ENCODE measurements around the gene NSG1. TPM values are rescaled to one million over a fixed set of nuclear protein-coding genes. Genes with fewer than 3 reads are reported as not detected.

NSG1 gene
- total RNA-seq, 1 donor from 2014 or later: 10.6 TPM

GRCh38 chr4:4432341-4433125, 45.6 kb downstream of the NSG1 start:
- H3K27ac ChIP-seq (ENCODE audit: low read depth, low read length): no peak overlapping the region
- no peak overlapping the region for H3K4me3 ChIP-seq (ENCODE audit: insufficient read depth, low read depth, low read length)
- no peak overlapping the region for H3K9ac ChIP-seq (ENCODE audit: low read length)
- H3K27me3 Mint-ChIP-seq (ENCODE audit: low read depth, unreplicated experiment): no peaks in the 10 kb centered on the region
- H3K4me1 Mint-ChIP-seq (ENCODE audit: low read depth, unreplicated experiment): peaks cover 15% of the 10 kb centered on the region
- no peaks in the 10 kb centered on the region for H3K9me3 ChIP-seq (ENCODE audit: insufficient read depth, low read depth, low read length)
- H4K20me1 ChIP-seq (ENCODE audit: insufficient read depth, low read length): peaks cover 16% of the 10 kb centered on the region
- no peak overlapping the region for H3K4me2 ChIP-seq (ENCODE audit: low read length)
- no peak for FAIRE-seq
- H3K4me1 ChIP-seq (ENCODE audit: insufficient read depth, low read length): peaks cover 4% of the 10 kb centered on the region
- no peak overlapping the region for H3K27ac Mint-ChIP-seq (ENCODE audit: unreplicated experiment)
- TF ChIP-seq EZH2 (IDR thresholded peaks at IDR 0.05; ENCODE audit: insufficient read depth, low read length) (no peak), CTCF (IDR thresholded peaks at IDR 0.05; ENCODE audit: insufficient read depth, low read depth, low read length) (no peak)
- peaks cover 8% of the 10 kb centered on the region for H3K36me3 ChIP-seq (ENCODE audit: insufficient read depth, low read length)
- H3K9me3 Mint-ChIP-seq (ENCODE audit: unreplicated experiment): no peaks in the 10 kb centered on the region
- no peaks in the 10 kb centered on the region for H3K27me3 ChIP-seq (ENCODE audit: insufficient read depth, low read length)
- H3K36me3 Mint-ChIP-seq (ENCODE audit: low read depth, unreplicated experiment): peaks cover 19% of the 10 kb centered on the region
- H2AFZ ChIP-seq (ENCODE audit: low read depth, low read length): no peak overlapping the region
- no peak overlapping the region for H3K4me3 Mint-ChIP-seq (ENCODE audit: unreplicated experiment)
- H3K79me2 ChIP-seq (ENCODE audit: insufficient read depth, low read length): no peaks in the 10 kb centered on the region
- no peak for DNase-seq (ENCODE audit: low read depth)

- H3K36me3 ChIP-seq (ENCODE audit: insufficient read depth, low read length): peaks cover 11% of the 10 kb centered on the region
- no peaks in the 10 kb centered on the region for H3K9me3 ChIP-seq (ENCODE audit: insufficient read depth, low read depth, low read length)
- Mint-ChIP-seq H3K36me3 (ENCODE audit: low read depth, unreplicated experiment) (peaks cover 25% of the 10 kb centered on the region), H3K27ac (ENCODE audit: unreplicated experiment) (no peak overlapping the region), H3K27me3 (ENCODE audit: low read depth, unreplicated experiment) (no peaks in the 10 kb centered on the region), H3K9me3 (ENCODE audit: unreplicated experiment) (no peaks in the 10 kb centered on the region), H3K4me3 (ENCODE audit: unreplicated experiment) (no peak overlapping the region), H3K4me1 (ENCODE audit: low read depth, unreplicated experiment) (peaks cover 11% of the 10 kb centered on the region)
- no peak overlapping the region for H3K9ac ChIP-seq (ENCODE audit: low read length)
- H4K20me1 ChIP-seq (ENCODE audit: insufficient read depth, low read length): peaks cover 16% of the 10 kb centered on the region
- H3K79me2 ChIP-seq (ENCODE audit: insufficient read depth, low read length): no peaks in the 10 kb centered on the region
- no peaks in the 10 kb centered on the region for H3K4me1 ChIP-seq (ENCODE audit: insufficient read depth, low read length)
- DNase-seq (ENCODE audit: low read depth): no peak
- no peaks in the 10 kb centered on the region for H3K27me3 ChIP-seq (ENCODE audit: insufficient read depth, low read length)
- no peak overlapping the region for H3K27ac ChIP-seq (ENCODE audit: low read depth, low read length)
- no peak overlapping the region for H2AFZ ChIP-seq (ENCODE audit: low read depth, low read length)
- no peak overlapping the region for H3K4me3 ChIP-seq (ENCODE audit: insufficient read depth, low read depth, low read length)
- TF ChIP-seq EZH2 (IDR thresholded peaks at IDR 0.05; ENCODE audit: insufficient read depth, low read length): no peak
- TF ChIP-seq CTCF (IDR thresholded peaks at IDR 0.05; ENCODE audit: insufficient read depth, low read depth, low read length): no peak
- no peak for FAIRE-seq
- H3K4me2 ChIP-seq (ENCODE audit: low read length): no peak overlapping the region
Observed at GRCh38 chr4:4433941-4434340, 47.0 kb downstream of the NSG1 start.

GRCh38 chr4:4436244-4436823, 49.4 kb downstream of the NSG1 start:
- Histone ChIP-seq H4K20me1 (ENCODE audit: insufficient read depth, low read length) (peaks cover 17% of the 10 kb centered on the region), H3K27ac (ENCODE audit: low read depth, low read length) (no peak overlapping the region), H3K36me3 (ENCODE audit: insufficient read depth, low read length) (peaks cover 11% of the 10 kb centered on the region), H3K79me2 (ENCODE audit: insufficient read depth, low read length) (no peaks in the 10 kb centered on the region), H3K27me3 (ENCODE audit: insufficient read depth, low read length) (no peaks in the 10 kb centered on the region), H3K4me1 (ENCODE audit: insufficient read depth, low read length) (no peaks in the 10 kb centered on the region), H3K4me3 (ENCODE audit: insufficient read depth, low read depth, low read length) (no peak overlapping the region), H3K9me3 (ENCODE audit: insufficient read depth, low read depth, low read length) (no peaks in the 10 kb centered on the region), H3K9ac (ENCODE audit: low read length) (no peak overlapping the region), H3K4me2 (ENCODE audit: low read length) (no peak overlapping the region), H2AFZ (ENCODE audit: low read depth, low read length) (no peak overlapping the region)
- H3K4me1 Mint-ChIP-seq (ENCODE audit: low read depth, unreplicated experiment): peaks cover 9% of the 10 kb centered on the region
- no peak overlapping the region for H3K4me3 Mint-ChIP-seq (ENCODE audit: unreplicated experiment)
- H3K36me3 Mint-ChIP-seq (ENCODE audit: low read depth, unreplicated experiment): peaks cover 24% of the 10 kb centered on the region
- H3K27me3 Mint-ChIP-seq (ENCODE audit: low read depth, unreplicated experiment): no peaks in the 10 kb centered on the region
- no peak for TF ChIP-seq CTCF (IDR thresholded peaks at IDR 0.05; ENCODE audit: insufficient read depth, low read depth, low read length)
- TF ChIP-seq EZH2 (IDR thresholded peaks at IDR 0.05; ENCODE audit: insufficient read depth, low read length): no peak
- no peaks in the 10 kb centered on the region for H3K9me3 Mint-ChIP-seq (ENCODE audit: unreplicated experiment)
- peak overlapping the region; percentile 55 for H3K27ac Mint-ChIP-seq (ENCODE audit: unreplicated experiment)
- DNase-seq (ENCODE audit: low read depth): no peak
- no peak for FAIRE-seq

All from astrocyte (in vitro differentiated cells and primary cell).